Tibial artery (tissue), 4 donors: Measurements from ENCODE around the gene ITGA2.

Experiments
- DNase-seq, 2 donors: peaks; one replicate each; pipeline ENCODE4 v3.0.0-alpha.2; 2019
- H3K27ac ChIP-seq, 2 donors: fragments of 200-600 bp; sonication (generic) in 1 of 2; 1 replicate in 1 of 2; 2 replicates in 1 of 2; pipeline ENCODE4 v1.5.1; 2018 to 2019; ENCODE audit warnings: mild to moderate bottlenecking in 1 of 2
- H3K27me3 ChIP-seq, 2 donors: fragments of 200-600 bp; sonication (generic) in 1 of 2; one replicate each; pipeline versions ENCODE4 v1.5.1 to v1.6.0; 2016 to 2019
- H3K36me3 ChIP-seq, 3 donors: fragments of 200-600 bp; sonication (generic) in 2 of 3; one replicate each; pipeline ENCODE4 v1.5.1; 2016 to 2019; ENCODE audit warnings: mild to moderate bottlenecking in 2 of 3
- H3K4me1 ChIP-seq, 4 donors: fragments of 200-600 bp; sonication (generic) in 2 of 4; 1 replicate in 3 of 4; 2 replicates in 1 of 4; pipeline ENCODE4 v1.5.1; 2016 to 2019
- H3K4me3 ChIP-seq, 2 donors: fragments of 200-600 bp; sonication (generic) in 1 of 2; 1 replicate in 1 of 2; 2 replicates in 1 of 2; pipeline ENCODE4 v1.5.1; 2018 to 2019; ENCODE audit warnings: mild to moderate bottlenecking in 2 of 2
- H3K9me3 ChIP-seq, 3 donors: fragments of 200-600 bp; sonication (generic) in 1 of 3; one replicate each; pipeline ENCODE4 v1.5.1; 2016 to 2019
- CTCF ChIP-seq, 2 experiments: fragments of 200-600 bp in 1 of 2; fragments of 450-650 bp in 1 of 2; IDR thresholded peaks; one replicate each; pipeline ENCODE4 v1.5.1; 2017 to 2019; ENCODE audit warnings: antibody characterized with exemption in 2 of 2, mild to moderate bottlenecking in 1 of 2, moderate library complexity in 1 of 2
- intact Hi-C: fragments of 100-400 bp; cut with DNase I; formaldehyde crosslinking; loops from one replicate; pipeline ENCODE4 v1.15.0; 2023; ENCODE audit warnings: low total_unique reads

ITGA2 gene

GRCh38 chr5:52989781-52990527 is 802 bp downstream of the ITGA2 start:
- Histone ChIP-seq H3K27me3 (no peaks in the 10 kb centered on the region), H3K4me1 (peaks cover 0 to 19% (median 7%) of the 10 kb centered on the region in 4 donors), H3K4me3 (peak overlapping the region; percentile 61 to 77), H3K36me3 (no peaks in the 10 kb centered on the region), H3K27ac (peak overlapping the region; percentile 6 to 69), H3K9me3 (no peaks in the 10 kb centered on the region)
- intact Hi-C loops = no loop called here
- TF ChIP-seq CTCF (IDR thresholded peaks at IDR 0.05) = peak; percentile 13 to 35
- peak; percentile 40 to 67 for DNase-seq

- intact Hi-C loops = no loop called here
- no peaks in the 10 kb centered on the region for H3K27me3 ChIP-seq
- no peaks in the 10 kb centered on the region for H3K36me3 ChIP-seq
- TF ChIP-seq CTCF (IDR thresholded peaks at IDR 0.05) = no peak
- peaks cover 0 to 19% (median 7%) of the 10 kb centered on the region in 4 donors for H3K4me1 ChIP-seq
- peak overlapping the region in 1 of 2 donors; percentile 69 for H3K27ac ChIP-seq
- H3K4me3 ChIP-seq = peak overlapping the region; percentile 61 to 77
- H3K9me3 ChIP-seq = no peaks in the 10 kb centered on the region
- DNase-seq = no peak
These were observed 1.4 kb downstream of the ITGA2 start for GRCh38 chr5:52990528-52990925.

GRCh38 chr5:52993367-52993766 is 4.2 kb downstream of the ITGA2 start:
- TF ChIP-seq CTCF (IDR thresholded peaks at IDR 0.05) = no peak
- Histone ChIP-seq H3K27me3 (no peaks in the 10 kb centered on the region), H3K27ac (no peak overlapping the region), H3K36me3 (no peaks in the 10 kb centered on the region), H3K4me3 (no peak overlapping the region), H3K4me1 (peaks cover 0 to 15% (median 7%) of the 10 kb centered on the region in 4 donors), H3K9me3 (no peaks in the 10 kb centered on the region)
- DNase-seq = no peak
- intact Hi-C loops = no loop called here

- Histone ChIP-seq H3K27me3 (no peaks in the 10 kb centered on the region), H3K4me3 (no peak overlapping the region), H3K27ac (no peak overlapping the region), H3K4me1 (peaks cover 0 to 8% (median 5%) of the 10 kb centered on the region in 4 donors), H3K9me3 (no peaks in the 10 kb centered on the region), H3K36me3 (no peaks in the 10 kb centered on the region)
- no peak for TF ChIP-seq CTCF (IDR thresholded peaks at IDR 0.05)
- intact Hi-C loops = no loop called here
- DNase-seq = no peak
These were observed 5.1 kb downstream of the ITGA2 start for GRCh38 chr5:52994266-52994665.

GRCh38 chr5:52995095-52995494 is 5.9 kb downstream of the ITGA2 start:
- Histone ChIP-seq H3K4me1 (peaks cover 0 to 4% (median 2%) of the 10 kb centered on the region in 4 donors), H3K9me3 (no peaks in the 10 kb centered on the region), H3K27ac (no peak overlapping the region), H3K27me3 (no peaks in the 10 kb centered on the region), H3K4me3 (no peak overlapping the region), H3K36me3 (no peaks in the 10 kb centered on the region)
- TF ChIP-seq CTCF (IDR thresholded peaks at IDR 0.05) = no peak
- intact Hi-C loops = no loop called here
- DNase-seq = no peak
